Central memory CD8-positive, alpha-beta T cell (primary cell): ENCODE data around the gene CLCA2.

Experiments used
- ATAC-seq: fragments of 150-1000 bp; cut with Tn5 transposase; replicated peaks from 2 replicates; pipeline ENCODE4 v1.10.0; 2022; ENCODE audit warnings: mild to moderate bottlenecking, moderate FRiP score, moderate number of reproducible peaks; ENCODE audit not compliant: poor library complexity, severe bottlenecking; ENCODE audit errors: extremely low read depth
- DNase-seq, 2 donors: peaks; one replicate each; pipeline ENCODE4 v3.0.0; 2021; ENCODE audit warnings: low spot score in 2 of 2
- H3K27ac Mint-ChIP-seq: one replicate; pipeline ENCODE4 v1.8.0; 2022; ENCODE audit warnings: low read depth, mild to moderate bottlenecking, moderate library complexity, mixed read lengths
- H3K27me3 Mint-ChIP-seq: one replicate; pipeline ENCODE4 v1.8.0; 2022; ENCODE audit warnings: mixed read lengths
- H3K36me3 Mint-ChIP-seq: one replicate; pipeline ENCODE4 v1.8.0; 2022; ENCODE audit warnings: mild to moderate bottlenecking, moderate library complexity, mixed read lengths; ENCODE audit not compliant: insufficient read depth
- H3K4me1 Mint-ChIP-seq: one replicate; pipeline ENCODE4 v1.8.0; 2022; ENCODE audit warnings: mixed read lengths
- H3K4me3 Mint-ChIP-seq: one replicate; pipeline ENCODE4 v1.8.0; 2022; ENCODE audit warnings: mild to moderate bottlenecking, moderate library complexity, mixed read lengths
- H3K9me3 Mint-ChIP-seq: one replicate; pipeline ENCODE4 v1.8.0; 2022; ENCODE audit warnings: mixed read lengths

The CLCA2 gene

GRCh38 chr1:86435327-86435726 is 11.4 kb downstream of the CLCA2 start:
- Mint-ChIP-seq H3K9me3 (no peaks in the 10 kb centered on the region), H3K27me3 (peaks cover 28% of the 10 kb centered on the region), H3K4me3 (no peak overlapping the region), H3K36me3 (no peaks in the 10 kb centered on the region), H3K4me1 (no peaks in the 10 kb centered on the region), H3K27ac (no peak overlapping the region)
- ATAC-seq (no peak), DNase-seq (no peak)

- DNase-seq (no peak), ATAC-seq (no peak)
- Mint-ChIP-seq H3K4me1 (no peaks in the 10 kb centered on the region), H3K36me3 (no peaks in the 10 kb centered on the region), H3K27ac (no peak overlapping the region), H3K4me3 (no peak overlapping the region), H3K27me3 (peaks cover 28% of the 10 kb centered on the region), H3K9me3 (no peaks in the 10 kb centered on the region)
These were observed 12.1 kb downstream of the CLCA2 start for GRCh38 chr1:86436041-86436440.

- Mint-ChIP-seq H3K36me3 (no peaks in the 10 kb centered on the region), H3K27ac (no peak overlapping the region), H3K27me3 (peaks cover 33% of the 10 kb centered on the region), H3K9me3 (no peaks in the 10 kb centered on the region), H3K4me1 (no peaks in the 10 kb centered on the region), H3K4me3 (no peak overlapping the region)
- ATAC-seq (peak; percentile 58), DNase-seq (no peak)
These were observed 17.6 kb downstream of the CLCA2 start for GRCh38 chr1:86441581-86441980.

- ATAC-seq (no peak), DNase-seq (no peak)
- H3K27ac Mint-ChIP-seq: no peak overlapping the region
- H3K27me3 Mint-ChIP-seq: peaks cover 33% of the 10 kb centered on the region
- no peaks in the 10 kb centered on the region for H3K4me1 Mint-ChIP-seq
- H3K36me3 Mint-ChIP-seq: no peaks in the 10 kb centered on the region
- no peak overlapping the region for H3K4me3 Mint-ChIP-seq
- no peaks in the 10 kb centered on the region for H3K9me3 Mint-ChIP-seq
These were observed 18.0 kb downstream of the CLCA2 start for GRCh38 chr1:86441997-86442396.

GRCh38 chr1:86445919-86446318 is 21.9 kb downstream of the CLCA2 start:
- H3K4me1 Mint-ChIP-seq: no peaks in the 10 kb centered on the region
- ATAC-seq: no peak
- H3K36me3 Mint-ChIP-seq: no peaks in the 10 kb centered on the region
- no peak for DNase-seq
- H3K27me3 Mint-ChIP-seq: peaks cover 12% of the 10 kb centered on the region
- H3K27ac Mint-ChIP-seq: no peak overlapping the region
- H3K4me3 Mint-ChIP-seq: no peak overlapping the region
- no peaks in the 10 kb centered on the region for H3K9me3 Mint-ChIP-seq

- ATAC-seq (no peak), DNase-seq (no peak)
- peaks cover 12% of the 10 kb centered on the region for H3K27me3 Mint-ChIP-seq
- H3K36me3 Mint-ChIP-seq: no peaks in the 10 kb centered on the region
- no peak overlapping the region for H3K27ac Mint-ChIP-seq
- H3K4me1 Mint-ChIP-seq: no peaks in the 10 kb centered on the region
- no peaks in the 10 kb centered on the region for H3K9me3 Mint-ChIP-seq
- H3K4me3 Mint-ChIP-seq: no peak overlapping the region
These were observed 23.3 kb downstream of the CLCA2 start for GRCh38 chr1:86447198-86447790.

GRCh38 chr1:86448670-86449069 is 24.7 kb downstream of the CLCA2 start:
- Mint-ChIP-seq H3K27ac (no peak overlapping the region), H3K4me3 (no peak overlapping the region), H3K27me3 (peaks cover 12% of the 10 kb centered on the region), H3K4me1 (no peaks in the 10 kb centered on the region), H3K9me3 (no peaks in the 10 kb centered on the region), H3K36me3 (no peaks in the 10 kb centered on the region)
- ATAC-seq: no peak
- DNase-seq: no peak

GRCh38 chr1:86449103-86449502 is 25.1 kb downstream of the CLCA2 start:
- H3K27ac Mint-ChIP-seq: no peak overlapping the region
- H3K4me3 Mint-ChIP-seq: no peak overlapping the region
- peaks cover 12% of the 10 kb centered on the region for H3K27me3 Mint-ChIP-seq
- no peak for ATAC-seq
- H3K36me3 Mint-ChIP-seq: no peaks in the 10 kb centered on the region
- DNase-seq: no peak
- no peaks in the 10 kb centered on the region for H3K9me3 Mint-ChIP-seq
- no peaks in the 10 kb centered on the region for H3K4me1 Mint-ChIP-seq

GRCh38 chr1:86450847-86451246 is 26.9 kb downstream of the CLCA2 start:
- Mint-ChIP-seq H3K9me3 (no peaks in the 10 kb centered on the region), H3K36me3 (no peaks in the 10 kb centered on the region), H3K4me3 (no peak overlapping the region), H3K27me3 (peaks cover 11% of the 10 kb centered on the region), H3K27ac (no peak overlapping the region), H3K4me1 (no peaks in the 10 kb centered on the region)
- no peak for ATAC-seq
- no peak for DNase-seq

- Mint-ChIP-seq H3K9me3 (no peaks in the 10 kb centered on the region), H3K36me3 (no peaks in the 10 kb centered on the region), H3K27ac (no peak overlapping the region), H3K27me3 (peaks cover 19% of the 10 kb centered on the region), H3K4me1 (no peaks in the 10 kb centered on the region), H3K4me3 (no peak overlapping the region)
- no peak for ATAC-seq
- no peak for DNase-seq
These were observed 29.7 kb downstream of the CLCA2 start for GRCh38 chr1:86453664-86454063.

GRCh38 chr1:86455073-86455472 is 31.1 kb downstream of the CLCA2 start:
- H3K27ac Mint-ChIP-seq: no peak overlapping the region
- H3K4me1 Mint-ChIP-seq: no peaks in the 10 kb centered on the region
- peaks cover 19% of the 10 kb centered on the region for H3K27me3 Mint-ChIP-seq
- H3K9me3 Mint-ChIP-seq: no peaks in the 10 kb centered on the region
- DNase-seq (no peak), ATAC-seq (no peak)
- no peaks in the 10 kb centered on the region for H3K36me3 Mint-ChIP-seq
- H3K4me3 Mint-ChIP-seq: no peak overlapping the region

- Mint-ChIP-seq H3K27me3 (peaks cover 31% of the 10 kb centered on the region), H3K4me3 (no peak overlapping the region), H3K9me3 (no peaks in the 10 kb centered on the region), H3K4me1 (no peaks in the 10 kb centered on the region), H3K36me3 (no peaks in the 10 kb centered on the region), H3K27ac (no peak overlapping the region)
- DNase-seq: no peak
- ATAC-seq: no peak
These were observed 37.0 kb downstream of the CLCA2 start for GRCh38 chr1:86460998-86461397.

- no peak overlapping the region for H3K27ac Mint-ChIP-seq
- no peak for DNase-seq
- no peaks in the 10 kb centered on the region for H3K4me1 Mint-ChIP-seq
- no peak overlapping the region for H3K4me3 Mint-ChIP-seq
- H3K9me3 Mint-ChIP-seq: no peaks in the 10 kb centered on the region
- H3K27me3 Mint-ChIP-seq: peaks cover 31% of the 10 kb centered on the region
- ATAC-seq: no peak
- H3K36me3 Mint-ChIP-seq: no peaks in the 10 kb centered on the region
These were observed 37.5 kb downstream of the CLCA2 start for GRCh38 chr1:86461482-86461881.

GRCh38 chr1:86464819-86465218 is 40.8 kb downstream of the CLCA2 start:
- Mint-ChIP-seq H3K4me3 (no peak overlapping the region), H3K27ac (no peak overlapping the region), H3K36me3 (no peaks in the 10 kb centered on the region), H3K4me1 (no peaks in the 10 kb centered on the region), H3K9me3 (no peaks in the 10 kb centered on the region), H3K27me3 (peaks cover 13% of the 10 kb centered on the region)
- DNase-seq (no peak), ATAC-seq (no peak)
